K562 (cell line): ENCODE measurements around the gene C19orf12. TPM values are rescaled to one million over a fixed set of nuclear protein-coding genes. Genes with fewer than 3 reads are reported as not detected.

Source experiments
- CBX1 ChIP-seq: sonication (generic); IDR thresholded peaks from 2 replicates; pipeline ENCODE4 v1.6.1; 2016; ENCODE audit warnings: antibody characterized with exemption, low read depth, mild to moderate bottlenecking
- CBX5 ChIP-seq: IDR thresholded peaks from 2 replicates; pipeline ENCODE4 v1.6.1; 2014; ENCODE audit warnings: low read depth, borderline replicate concordance
- CTBP1 ChIP-seq: fragments of 450-650 bp; IDR thresholded peaks from 2 replicates; pipeline ENCODE4 v1.6.1; 2016; ENCODE audit warnings: borderline replicate concordance
- DPF2 ChIP-seq: fragments of 450-650 bp; IDR thresholded peaks from 2 replicates; pipeline ENCODE4 v1.6.1; 2016
- EP400 ChIP-seq: fragments of 450-650 bp; IDR thresholded peaks from 2 replicates; pipeline ENCODE4 v1.6.1; 2017; ENCODE audit warnings: antibody characterized with exemption, mild to moderate bottlenecking, moderate library complexity
- ETV6 ChIP-seq, 3 experiments: fragments of 150-350 bp in 1 of 3; sonication (generic) in 1 of 3; formaldehyde crosslinking in 1 of 3; IDR thresholded peaks; 2 replicates each; pipeline versions ENCODE4 v1.6.1 to v1.8.0; 2014 to 2022; ENCODE audit warnings: borderline replicate concordance in 2 of 3, low read depth in 2 of 3, antibody characterized with exemption in 1 of 3, low read length in 1 of 3, mild to moderate bottlenecking in 1 of 3, missing genetic modification reagents in 1 of 3
- KLF16 ChIP-seq: IDR thresholded peaks from 2 replicates; pipeline ENCODE4 v1.6.1; 2016; ENCODE audit warnings: antibody characterized with exemption
- MECOM ChIP-seq: fragments of 250-450 bp; sonication (Bioruptor Pico); IDR thresholded peaks from 2 replicates; pipeline ENCODE4 v1.8.0; 2022; ENCODE audit warnings: inconsistent platforms
- MTA2 ChIP-seq: fragments of 450-650 bp; IDR thresholded peaks from 2 replicates; pipeline ENCODE4 v1.6.1; 2016; ENCODE audit warnings: low read depth
- NBN ChIP-seq: fragments of 450-650 bp; IDR thresholded peaks from 2 replicates; pipeline ENCODE4 v1.6.1; 2016; ENCODE audit warnings: low read depth, mild to moderate bottlenecking
- NCOA2 ChIP-seq, 2 experiments: fragments of 450-650 bp; IDR thresholded peaks; 2 replicates each; pipeline ENCODE4 v1.6.1; 2018; ENCODE audit warnings: mild to moderate bottlenecking in 2 of 2, moderate library complexity in 1 of 2; ENCODE audit not compliant: partially characterized antibody in 2 of 2
- NR1H2 ChIP-seq: sonication (generic); formaldehyde crosslinking; IDR thresholded peaks from 2 replicates; pipeline ENCODE4 v1.4.0; 2020; ENCODE audit warnings: mild to moderate bottlenecking, missing genetic modification reagents
- OTX1 ChIP-seq: fragments of 450-650 bp; formaldehyde crosslinking; IDR thresholded peaks from 2 replicates; pipeline ENCODE4 v1.4.0; 2022; ENCODE audit warnings: mild to moderate bottlenecking
- PBX2 ChIP-seq, 2 experiments: IDR thresholded peaks in 1 of 2; conservative IDR thresholded peaks in 1 of 2; 2 replicates each; pipeline ENCODE4 v1.6.1; 2016; ENCODE audit warnings: low read depth in 2 of 2, mild to moderate bottlenecking in 1 of 2, missing compliant biosample characterization in 1 of 2, missing genetic modification characterization in 1 of 2, moderate library complexity in 1 of 2
- PKNOX1 ChIP-seq: fragments of 450-650 bp; IDR thresholded peaks from 2 replicates; pipeline ENCODE4 v1.6.1; 2016
- RBFOX2 ChIP-seq: fragments of 200-400 bp; formaldehyde crosslinking; IDR thresholded peaks from 2 replicates; pipeline ENCODE4 v1.6.1; 2017; ENCODE audit warnings: low read depth, mild to moderate bottlenecking, low read length, moderate library complexity
- SMARCE1 ChIP-seq: fragments of 450-650 bp; IDR thresholded peaks from 2 replicates; pipeline ENCODE4 v1.7.1; 2016; ENCODE audit warnings: mild to moderate bottlenecking
- SOX6 ChIP-seq: fragments of 450-650 bp; IDR thresholded peaks from 2 replicates; pipeline ENCODE4 v1.6.1; 2014; ENCODE audit warnings: mild to moderate bottlenecking
- SRSF9 ChIP-seq: fragments of 200-400 bp; formaldehyde crosslinking; IDR thresholded peaks from 2 replicates; pipeline ENCODE4 v1.6.1; 2017; ENCODE audit warnings: low read depth, low read length, borderline replicate concordance
- TEAD4 ChIP-seq, 2 experiments: sonication (generic) in 1 of 2; formaldehyde crosslinking in 1 of 2; IDR thresholded peaks; 2 replicates each; pipeline versions ENCODE4 v1.6.1 to v1.8.0; 2012 to 2022; ENCODE audit warnings: borderline replicate concordance in 1 of 2, inconsistent platforms in 1 of 2, low read length in 1 of 2, mild to moderate bottlenecking in 1 of 2, missing genetic modification reagents in 1 of 2
- TRIM24 ChIP-seq, 2 experiments: fragments of 450-650 bp; IDR thresholded peaks; 2 replicates each; pipeline ENCODE4 v1.6.1; 2016
- YY1 ChIP-seq, 3 experiments: IDR thresholded peaks; 2 replicates each; pipeline ENCODE4 v1.6.1; 2011; ENCODE audit warnings: low read length in 2 of 3, mild to moderate bottlenecking in 2 of 3, moderate library complexity in 2 of 3, borderline replicate concordance in 1 of 3, control low read depth in 1 of 3, low read depth in 1 of 3; ENCODE audit not compliant: insufficient read depth in 3 of 3, insufficient replicate concordance in 2 of 3, control insufficient read depth in 1 of 3, insufficient read length in 1 of 3; ENCODE audit errors: extremely low read depth in 1 of 3
- ZNF175 ChIP-seq: fragments of 200-800 bp; sonication (Bioruptor generic); IDR thresholded peaks from 2 replicates; pipeline ENCODE4 v1.6.1; 2016; ENCODE audit warnings: low read depth, mild to moderate bottlenecking, missing genetic modification characterization, missing compliant biosample characterization
- ZNF277 ChIP-seq: fragments of 250-450 bp; sonication (Bioruptor Pico); IDR thresholded peaks from 2 replicates; pipeline ENCODE4 v1.8.0; 2022; ENCODE audit warnings: inconsistent platforms, mild to moderate bottlenecking, moderate library complexity, borderline replicate concordance
- polyA plus RNA-seq, 8 experiments: library from polyadenylated mRNA; depleted of rRNA in 4 of 8; stranded (reverse) in 5 of 8; unstranded in 3 of 8; fragments of >200 nt; fragmentation: Nextera tagmentation in 2 of 8; fragmentation: Illumina TruSeq in 1 of 8; extraction: Ambion mirVana in 2 of 8; extraction: Trizol in 1 of 8; gene quantifications; 2 replicates each; pipeline versions ENCODE4 v1.2.1 to v1.2.3, GENCODE V29; 2011 to 2014; ENCODE audit warnings: inconsistent platforms in 1 of 8, missing spikeins in 1 of 8
- total RNA-seq, 7 experiments: library from RNA; depleted of rRNA in 6 of 7; stranded (reverse); fragments of >200 nt in 6 of 7; fragmentation: Illumina TruSeq in 2 of 7; extraction: Trizol in 2 of 7; gene quantifications; 2 replicates each; pipeline versions ENCODE4 v1.2.1 to v1.2.3, GENCODE V29; 2011 to 2021; ENCODE audit warnings: low replicate concordance in 1 of 7

The C19orf12 gene
- total and polyA plus RNA-seq, 9 of the 15 experiments (the other 6 are each of a cell fraction or from before 2014, with no cell fraction given), result 1.9 to 14.5 (median 10.2) TPM

- TF ChIP-seq NR1H2, result no peak
- 0 out of 2 replicates have a peak, but pooled peaks have one; percentile 45 for TF ChIP-seq OTX1 (CRISPR knock-in tag)
- 0 out of 2 replicates have a peak, but pooled peaks have one; percentile 52 for TF ChIP-seq NBN
- TF ChIP-seq PKNOX1, result peak; percentile 66
- TF ChIP-seq SOX6, result peak; percentile 55
- no peak for TF ChIP-seq YY1 (IDR thresholded peaks at IDR 0.05; ENCODE audit: borderline replicate concordance in 1 of 3, control insufficient read depth in 1 of 3, extremely low read depth in 1 of 3, insufficient read depth in 3 of 3, insufficient read length in 1 of 3, insufficient replicate concordance in 2 of 3, low read depth in 1 of 3, low read length in 2 of 3)
- peak; percentile 58; the same call in 1 of the 2 replicates for TF ChIP-seq CTBP1
- 0 out of 2 replicates have a peak, but pooled peaks have one; percentile 20 for TF ChIP-seq CBX5
- TF ChIP-seq ETV6 (IDR thresholded peaks at IDR 0.05; ENCODE audit: borderline replicate concordance in 1 of 2, low read depth in 2 of 2, low read length in 1 of 2), result no peak
- TF ChIP-seq ETV6 (CRISPR knock-in tag; IDR thresholded peaks at IDR 0.05; ENCODE audit: borderline replicate concordance), result no peak
- TF ChIP-seq CBX1, result no peak
- peak; percentile 78; the same call in 1 of the 2 replicates for TF ChIP-seq SMARCE1
- TF ChIP-seq PBX2 (CRISPR knock-in tag; IDR thresholded peaks at IDR 0.05; ENCODE audit: low read depth), result no peak
- TF ChIP-seq PBX2 (tag; conservative IDR thresholded peaks at IDR 0.05; ENCODE audit: low read depth), result peak; percentile 94
- no peak for TF ChIP-seq KLF16
- TF ChIP-seq SRSF9, result no peak
- TF ChIP-seq ZNF175, result peak; percentile 55; the same call in 1 of the 2 replicates
- TF ChIP-seq EP400, result 0 out of 2 replicates have a peak, but pooled peaks have one; percentile 19
- TF ChIP-seq NCOA2 (IDR thresholded peaks at IDR 0.05; ENCODE audit: partially characterized antibody in 2 of 2), result no peak
- no peak for TF ChIP-seq ZNF277 (CRISPR knock-in tag)
- TF ChIP-seq RBFOX2, result no peak
- TF ChIP-seq MECOM, result 0 out of 2 replicates have a peak, but pooled peaks have one; percentile 57
- TF ChIP-seq DPF2, result peak; percentile 83
- TF ChIP-seq TEAD4 (IDR thresholded peaks at IDR 0.05; ENCODE audit: low read length), result peak; percentile 30; the same call in 1 of the 2 replicates
- TF ChIP-seq TEAD4 (CRISPR knock-in tag; IDR thresholded peaks at IDR 0.05; ENCODE audit: borderline replicate concordance), result no peak
- peak; percentile 42; the same call in 1 of the 2 replicates for TF ChIP-seq MTA2
- peak; percentile 36 to 37; a peak in 1 of 4 replicates for TF ChIP-seq TRIM24 (IDR thresholded peaks at IDR 0.05)
Observed at GRCh38 chr19:29660835-29661234, 54.2 kb downstream of the C19orf12 start (continued).
